ENCODE results near the gene FNIP1. TPM values are rescaled to one million over a fixed set of nuclear protein-coding genes. Genes with fewer than 3 reads are reported as not detected.

Gene FNIP1
- total and polyA plus RNA-seq, 2 of the 8 experiments (the other 6 are each of a cell fraction or from before 2014, with no cell fraction given), result 3.5 to 17.3 TPM

GRCh38 chr5:131735393-131735792, 61.4 kb downstream of the FNIP1 start:
- Histone ChIP-seq H3K4ac (replicated peaks; ENCODE audit: insufficient read length, low read depth, low read length) (no peak overlapping the region), H2AK5ac (ENCODE audit: low read depth, low read length) (no peak overlapping the region), H2BK5ac (ENCODE audit: low read depth, low read length) (no peak overlapping the region), H3K14ac (ENCODE audit: insufficient read length) (no peak overlapping the region), H3K4me3 (ENCODE audit: extremely low read depth in 1 of 4, insufficient read depth in 2 of 4, low read depth in 3 of 4, low read length in 4 of 4) (no peak overlapping the region), H2AFZ (ENCODE audit: low read length) (no peak overlapping the region), H2BK120ac (replicated peaks; ENCODE audit: low read depth, low read length) (no peak overlapping the region), H3K9ac (replicated peaks in 1 of 4; ENCODE audit: extremely low read depth in 1 of 4, low read depth in 3 of 4, low read length in 3 of 4) (no peak overlapping the region), H2BK20ac (ENCODE audit: low read length) (no peak overlapping the region), H2BK15ac (ENCODE audit: low read length) (no peak overlapping the region), H2BK12ac (ENCODE audit: low read depth, low read length) (no peak overlapping the region), H4K8ac (ENCODE audit: extremely low read depth, insufficient read depth, low read length) (no peak overlapping the region), H3K36me3 (ENCODE audit: control insufficient read depth in 2 of 4, insufficient read depth in 4 of 4, low read length in 3 of 4) (no peaks in the 10 kb centered on the region; a peak in 1 of 8 replicates), H3K56ac (replicated peaks; ENCODE audit: insufficient read length, low read depth, low read length) (no peak overlapping the region), H3K4me1 (replicated peaks in 1 of 4; ENCODE audit: control insufficient read depth in 3 of 4, insufficient read depth in 4 of 4, low read length in 3 of 4) (no peaks in the 10 kb centered on the region), H3K4me2 (ENCODE audit: insufficient read depth in 1 of 2, low read depth in 2 of 2, low read length in 2 of 2) (no peak overlapping the region), H3K79me2 (ENCODE audit: control insufficient read depth in 1 of 2, insufficient read depth in 2 of 2, low read length in 2 of 2) (no peaks in the 10 kb centered on the region), H4K20me1 (replicated peaks in 1 of 2; ENCODE audit: control insufficient read depth in 1 of 2, insufficient read depth in 2 of 2, low read length in 2 of 2) (no peaks in the 10 kb centered on the region), H3K79me1 (ENCODE audit: low read depth, low read length) (no peaks in the 10 kb centered on the region), H4K5ac (ENCODE audit: insufficient read length, low read depth, low read length) (no peak overlapping the region), H3K27ac (ENCODE audit: low read depth, low read length) (no peak overlapping the region), H3K23ac (ENCODE audit: insufficient read length) (no peak overlapping the region), H3K23me2 (ENCODE audit: low read depth, low read length) (no peaks in the 10 kb centered on the region), H4K91ac (replicated peaks; ENCODE audit: insufficient read length, low read length) (no peak overlapping the region), H3K27me3 (replicated peaks in 1 of 4; ENCODE audit: control insufficient read depth in 3 of 4, extremely low read depth in 1 of 4, insufficient read depth in 3 of 4, low read length in 3 of 4) (no peaks in the 10 kb centered on the region), H3K9me3 (ENCODE audit: insufficient read depth in 2 of 2, low read depth in 1 of 2, low read length in 1 of 2) (no peaks in the 10 kb centered on the region), H3K18ac (ENCODE audit: extremely low read depth, low read length) (no peak overlapping the region)
- FAIRE-seq (no peak), DNase-seq (ENCODE audit: low read depth in 1 of 2, low spot score in 2 of 2) (no peak)
- POLR2A ChIA-PET (ENCODE audit: partially characterized antibody), result no interaction called here
- CTCF ChIA-PET (ENCODE audit: partially characterized antibody), result no interaction called here
- WGBS, 2 experiments (ENCODE audit: extremely low coverage in 1 of 2, insufficient coverage in 1 of 2, insufficient read length in 1 of 2, insufficient replicate concordance in 2 of 2, low coverage in 1 of 2, low lambda C conversion rate in 2 of 2, missing lambda C conversion rate in 1 of 2), result 86% methylated on average over 8 of the region's 8 CpGs; no CpG with 5 or more reads in 1 of the 2 experiments
- TF ChIP-seq BACH1 (IDR thresholded peaks at IDR 0.05; ENCODE audit: low read length) (no peak), ATF3 (IDR thresholded peaks at IDR 0.05; ENCODE audit: insufficient read depth, low read depth, low read length) (no peak), SRF (IDR thresholded peaks at IDR 0.05; ENCODE audit: low read depth, low read length) (no peak), SAP30 (IDR thresholded peaks at IDR 0.05; ENCODE audit: insufficient read depth, insufficient replicate concordance, low read length) (no peak), MAFK (IDR thresholded peaks at IDR 0.05; ENCODE audit: low read depth, low read length) (no peak), POLR2AphosphoS5 (IDR thresholded peaks at IDR 0.05; ENCODE audit: low read depth, low read length) (no peak), SP1 (IDR thresholded peaks at IDR 0.05; ENCODE audit: low read depth, low read length) (no peak), BCL11A (IDR thresholded peaks at IDR 0.05; ENCODE audit: low read depth in 2 of 2, low read length in 2 of 2) (no peak), CTCF (IDR thresholded peaks at IDR 0.05; ENCODE audit: control extremely low read depth in 1 of 3, insufficient read depth in 1 of 3, low read depth in 1 of 3, low read length in 3 of 3) (no peak), E2F6 (IDR thresholded peaks at IDR 0.05) (no peak), TAF1 (IDR thresholded peaks at IDR 0.05; ENCODE audit: low read depth, low read length) (no peak), JUN (IDR thresholded peaks at IDR 0.05; ENCODE audit: low read depth, low read length) (no peak)
